Measurements from ENCODE around the gene PLIN5.

- no peak for TF ChIP-seq POLR2A (IDR thresholded peaks at IDR 0.05)
- TF ChIP-seq POLR2AphosphoS5 (IDR thresholded peaks at IDR 0.05), result no peak
- no peak for TF ChIP-seq CTCF (IDR thresholded peaks at IDR 0.05)
Measured at GRCh38 chr19:4519521-4520277, 15.3 kb downstream of the PLIN5 start.
